GM12878 (cell line): ENCODE measurements around the gene LENG1. TPM values are rescaled to one million over a fixed set of nuclear protein-coding genes. Genes with fewer than 3 reads are reported as not detected.

Experiments
- BHLHE40 ChIP-seq, 2 experiments: fragments of 450-650 bp in 1 of 2; IDR thresholded peaks; 2 replicates each; pipeline ENCODE4 v1.6.1; 2011 to 2017; ENCODE audit warnings: low read depth in 2 of 2, borderline replicate concordance in 1 of 2, improper control_type of control experiment in 1 of 2, low read length in 1 of 2, mild to moderate bottlenecking in 1 of 2
- BRCA1 ChIP-seq: IDR thresholded peaks from 2 replicates; pipeline ENCODE4 v1.6.1; 2011; ENCODE audit warnings: low read depth, low read length, improper control_type of control experiment
- CBX5 ChIP-seq: sonication (generic); IDR thresholded peaks from 2 replicates; pipeline ENCODE4 v1.6.1; 2016; ENCODE audit warnings: low read depth, moderate library complexity, mild to moderate bottlenecking, inconsistent platforms
- ELK1 ChIP-seq: IDR thresholded peaks from 2 replicates; pipeline ENCODE4 v1.6.1; 2012; ENCODE audit warnings: low read depth, low read length, improper control_type of control experiment
- ESRRA ChIP-seq: IDR thresholded peaks from 2 replicates; pipeline ENCODE4 v1.6.1; 2012; ENCODE audit warnings: mild to moderate bottlenecking, low read length, improper control_type of control experiment
- ETV6 ChIP-seq, 2 experiments: fragments of 450-650 bp in 1 of 2; IDR thresholded peaks in 1 of 2; conservative IDR thresholded peaks in 1 of 2; 2 replicates each; pipeline ENCODE4 v1.6.1; 2014; ENCODE audit warnings: antibody characterized with exemption in 1 of 2, borderline replicate concordance in 1 of 2, low read depth in 1 of 2, mild to moderate bottlenecking in 1 of 2, moderate library complexity in 1 of 2
- HSF1 ChIP-seq: fragments of 150-350 bp; IDR thresholded peaks from 2 replicates; pipeline ENCODE4 v1.6.1; 2014; ENCODE audit warnings: mild to moderate bottlenecking, low read depth, low read length
- IRF3 ChIP-seq: fragments of 450-650 bp; IDR thresholded peaks from 2 replicates; pipeline ENCODE4 v1.6.1; 2014; ENCODE audit warnings: mild to moderate bottlenecking
- JUND ChIP-seq: IDR thresholded peaks from 2 replicates; pipeline ENCODE4 v1.6.1; 2012; ENCODE audit warnings: low read depth, mild to moderate bottlenecking, low read length, improper control_type of control experiment, moderate library complexity
- KLF5 ChIP-seq: fragments of 450-650 bp; IDR thresholded peaks from 2 replicates; pipeline ENCODE4 v1.6.1; 2014; ENCODE audit warnings: mild to moderate bottlenecking; ENCODE audit not compliant: partially characterized antibody
- NFIC ChIP-seq: IDR thresholded peaks from 2 replicates; pipeline ENCODE4 v1.6.1; 2012; ENCODE audit warnings: low read depth, mild to moderate bottlenecking, inconsistent platforms, low read length, moderate library complexity
- PML ChIP-seq: IDR thresholded peaks from 2 replicates; pipeline ENCODE4 v1.6.1; 2012; ENCODE audit warnings: low read length, inconsistent platforms
- SIN3A ChIP-seq: IDR thresholded peaks from 2 replicates; pipeline ENCODE4 v1.6.1; 2012; ENCODE audit warnings: low read depth, low read length, improper control_type of control experiment
- SIX5 ChIP-seq: IDR thresholded peaks from 2 replicates; pipeline ENCODE4 v1.6.1; 2011; ENCODE audit warnings: mild to moderate bottlenecking, low read depth, low read length, moderate library complexity; ENCODE audit not compliant: severe bottlenecking
- TCF3 ChIP-seq: IDR thresholded peaks from 2 replicates; pipeline ENCODE4 v1.6.1; 2012; ENCODE audit warnings: low read depth, mild to moderate bottlenecking, low read length, borderline replicate concordance; ENCODE audit not compliant: insufficient read depth
- USF1 ChIP-seq: IDR thresholded peaks from 2 replicates; pipeline ENCODE4 v1.6.1; 2011; ENCODE audit warnings: borderline replicate concordance, low read depth, mild to moderate bottlenecking, moderate library complexity, mixed read lengths, low read length; ENCODE audit not compliant: insufficient read depth; ENCODE audit errors: extremely low read length
- ZNF207 ChIP-seq: fragments of 450-650 bp; IDR thresholded peaks from 2 replicates; pipeline ENCODE4 v1.6.1; 2014; ENCODE audit warnings: antibody characterized with exemption, mild to moderate bottlenecking, borderline replicate concordance
- ZNF384 ChIP-seq: IDR thresholded peaks from 2 replicates; pipeline ENCODE4 v1.6.1; 2012; ENCODE audit warnings: low read depth, mild to moderate bottlenecking, low read length, improper control_type of control experiment, borderline replicate concordance
- polyA plus RNA-seq, 11 experiments: library from polyadenylated mRNA; depleted of rRNA in 4 of 11; unstranded in 6 of 11; stranded (reverse) in 5 of 11; fragments of >200 nt; fragmentation: Nextera tagmentation in 4 of 11; fragmentation: Illumina TruSeq in 1 of 11; extraction: Ambion mirVana in 4 of 11; extraction: Trizol in 1 of 11; gene quantifications; 1 replicate in 1 of 11; 2 replicates in 10 of 11; pipeline versions ENCODE4 v1.2.1 to v1.2.3, GENCODE V29; 2011 to 2016; ENCODE audit warnings: inconsistent platforms in 2 of 11, missing spikeins in 2 of 11, low read depth in 1 of 11
- total RNA-seq, 4 experiments: library from RNA; depleted of rRNA in 3 of 4; stranded (reverse); fragments of >200 nt in 3 of 4; fragmentation: Illumina TruSeq in 1 of 4; extraction: Trizol in 1 of 4; gene quantifications; 2 replicates each; pipeline versions ENCODE4 v1.2.1 to v1.2.3, GENCODE V29; 2013 to 2021

The LENG1 gene
- total and polyA plus RNA-seq, 10 of the 15 experiments (the other 5 are each of a cell fraction or from before 2014, with no cell fraction given) = 0.21 to 10.8 (median 5.8) TPM

- TF ChIP-seq JUND (no peak), KLF5 (no peak), ZNF384 (no peak), SIX5 (no peak), CBX5 (no peak), IRF3 (no peak), ZNF207 (no peak), USF1 (no peak), ELK1 (0 out of 2 replicates have a peak, but pooled peaks have one; percentile 13), ESRRA (no peak), TCF3 (no peak), SIN3A (no peak), NFIC (no peak), HSF1 (no peak), PML (no peak), ETV6 (conservative IDR thresholded peaks at IDR 0.05 in 1 of 2, IDR thresholded peaks at IDR 0.05 in 1 of 2; ENCODE audit: borderline replicate concordance in 1 of 2, low read depth in 1 of 2) (0 out of 4 replicates have a peak, but pooled peaks of 1 of the 2 experiments have one; percentile 15), BRCA1 (no peak), BHLHE40 (IDR thresholded peaks at IDR 0.05; ENCODE audit: borderline replicate concordance in 1 of 2, low read depth in 2 of 2, low read length in 1 of 2) (peak in 1 of 2 experiments; percentile 12; a peak in 1 of 4 replicates)
Observed at GRCh38 chr19:54201172-54201701, 41.7 kb upstream of the LENG1 start (continued).
